Choroid plexus epithelial cell (primary cell): ENCODE measurements around the gene NGB.

Source experiments
- DNase-seq: peaks from one replicate; pipeline ENCODE4 v3.0.0-alpha.2; 2010; ENCODE audit warnings: low read depth
- H3K4me3 ChIP-seq: 2 replicates; pipeline ENCODE4 v1.5.1; 2011; ENCODE audit warnings: low read depth, mild to moderate bottlenecking, control low read depth, low read length, moderate library complexity
- TF ChIP-seq, protein P1 (sequence below): conservative IDR thresholded peaks from 2 replicates; pipeline ENCODE4 v1.5.1; 2011; ENCODE audit warnings: low read depth, mild to moderate bottlenecking, control low read depth, inconsistent platforms, low read length, moderate library complexity

The NGB gene

GRCh38 chr14:77219591-77219990, 51.4 kb downstream of the NGB start:
- TF ChIP-seq, protein P1, sequence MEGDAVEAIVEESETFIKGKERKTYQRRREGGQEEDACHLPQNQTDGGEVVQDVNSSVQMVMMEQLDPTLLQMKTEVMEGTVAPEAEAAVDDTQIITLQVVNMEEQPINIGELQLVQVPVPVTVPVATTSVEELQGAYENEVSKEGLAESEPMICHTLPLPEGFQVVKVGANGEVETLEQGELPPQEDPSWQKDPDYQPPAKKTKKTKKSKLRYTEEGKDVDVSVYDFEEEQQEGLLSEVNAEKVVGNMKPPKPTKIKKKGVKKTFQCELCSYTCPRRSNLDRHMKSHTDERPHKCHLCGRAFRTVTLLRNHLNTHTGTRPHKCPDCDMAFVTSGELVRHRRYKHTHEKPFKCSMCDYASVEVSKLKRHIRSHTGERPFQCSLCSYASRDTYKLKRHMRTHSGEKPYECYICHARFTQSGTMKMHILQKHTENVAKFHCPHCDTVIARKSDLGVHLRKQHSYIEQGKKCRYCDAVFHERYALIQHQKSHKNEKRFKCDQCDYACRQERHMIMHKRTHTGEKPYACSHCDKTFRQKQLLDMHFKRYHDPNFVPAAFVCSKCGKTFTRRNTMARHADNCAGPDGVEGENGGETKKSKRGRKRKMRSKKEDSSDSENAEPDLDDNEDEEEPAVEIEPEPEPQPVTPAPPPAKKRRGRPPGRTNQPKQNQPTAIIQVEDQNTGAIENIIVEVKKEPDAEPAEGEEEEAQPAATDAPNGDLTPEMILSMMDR: no peak
- no peak for DNase-seq
- H3K4me3 ChIP-seq: no peak overlapping the region

- H3K4me3 ChIP-seq: no peak overlapping the region
- DNase-seq: no peak
- TF ChIP-seq, protein P1: no peak
Observed at GRCh38 chr14:77217551-77217950, 53.5 kb downstream of the NGB start.
